Suprapubic skin (tissue), 3 donors: Measurements from ENCODE around the gene HOXA4.

Source experiments
- POLR2AphosphoS5 ChIP-seq, 3 donors: sonication (generic); formaldehyde crosslinking; IDR thresholded peaks; one replicate each; pipeline ENCODE4 v1.6.1; 2017; ENCODE audit warnings: antibody characterized with exemption in 3 of 3
- TF ChIP-seq, protein P1 (sequence below), 2 donors: fragments of 200-600 bp in 1 of 2; fragments of 450-650 bp in 1 of 2; sonication (generic) in 1 of 2; IDR thresholded peaks; one replicate each; pipeline ENCODE4 v1.5.1; 2016 to 2019; ENCODE audit warnings: antibody characterized with exemption in 2 of 2, mild to moderate bottlenecking in 1 of 2, moderate library complexity in 1 of 2

DNA sequence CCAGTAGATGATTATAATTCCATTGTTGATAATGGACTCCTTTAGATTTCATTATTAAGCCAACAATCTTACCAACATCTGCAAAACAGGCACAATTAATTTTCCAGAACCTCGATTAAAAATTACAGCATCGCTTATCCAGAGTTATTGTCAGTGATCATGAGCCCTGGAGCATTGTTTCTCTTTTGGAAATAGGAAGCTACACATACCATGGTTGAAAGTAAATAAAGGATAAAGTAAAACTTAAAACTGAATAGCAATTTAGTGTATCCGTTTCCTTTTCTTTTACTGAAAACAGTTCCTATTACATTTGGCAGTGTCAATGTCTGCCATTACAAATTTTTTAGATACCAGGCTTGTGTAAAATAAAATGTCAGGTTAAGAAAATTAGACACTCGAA lies 18.2 kb downstream of the HOXA4 start:
- TF ChIP-seq POLR2AphosphoS5 (IDR thresholded peaks at IDR 0.05): no peak
- TF ChIP-seq, protein P1, sequence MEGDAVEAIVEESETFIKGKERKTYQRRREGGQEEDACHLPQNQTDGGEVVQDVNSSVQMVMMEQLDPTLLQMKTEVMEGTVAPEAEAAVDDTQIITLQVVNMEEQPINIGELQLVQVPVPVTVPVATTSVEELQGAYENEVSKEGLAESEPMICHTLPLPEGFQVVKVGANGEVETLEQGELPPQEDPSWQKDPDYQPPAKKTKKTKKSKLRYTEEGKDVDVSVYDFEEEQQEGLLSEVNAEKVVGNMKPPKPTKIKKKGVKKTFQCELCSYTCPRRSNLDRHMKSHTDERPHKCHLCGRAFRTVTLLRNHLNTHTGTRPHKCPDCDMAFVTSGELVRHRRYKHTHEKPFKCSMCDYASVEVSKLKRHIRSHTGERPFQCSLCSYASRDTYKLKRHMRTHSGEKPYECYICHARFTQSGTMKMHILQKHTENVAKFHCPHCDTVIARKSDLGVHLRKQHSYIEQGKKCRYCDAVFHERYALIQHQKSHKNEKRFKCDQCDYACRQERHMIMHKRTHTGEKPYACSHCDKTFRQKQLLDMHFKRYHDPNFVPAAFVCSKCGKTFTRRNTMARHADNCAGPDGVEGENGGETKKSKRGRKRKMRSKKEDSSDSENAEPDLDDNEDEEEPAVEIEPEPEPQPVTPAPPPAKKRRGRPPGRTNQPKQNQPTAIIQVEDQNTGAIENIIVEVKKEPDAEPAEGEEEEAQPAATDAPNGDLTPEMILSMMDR (IDR thresholded peaks at IDR 0.05): no peak
